ENCODE data around the gene ADGRG6.

DNA sequence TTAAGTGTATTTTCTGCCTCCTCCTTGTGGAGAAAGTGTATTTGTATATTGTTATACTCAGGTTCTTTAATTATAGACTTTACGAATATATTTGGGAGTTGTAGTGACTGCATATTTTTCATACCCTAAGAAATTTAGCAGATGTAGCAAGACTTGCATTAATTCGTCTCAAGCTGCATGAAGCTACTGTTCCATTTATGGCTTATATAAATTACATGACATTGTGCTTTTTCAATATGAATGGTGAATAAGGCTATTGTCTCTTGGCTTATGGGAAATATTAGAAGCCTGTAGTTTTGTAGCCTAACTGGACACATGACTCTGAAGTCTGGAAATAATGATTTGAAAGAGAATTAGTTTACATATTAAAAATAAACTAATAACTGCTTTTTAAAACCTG, 2.4 kb downstream of the ADGRG6 start:
- TF ChIP-seq, protein P1, sequence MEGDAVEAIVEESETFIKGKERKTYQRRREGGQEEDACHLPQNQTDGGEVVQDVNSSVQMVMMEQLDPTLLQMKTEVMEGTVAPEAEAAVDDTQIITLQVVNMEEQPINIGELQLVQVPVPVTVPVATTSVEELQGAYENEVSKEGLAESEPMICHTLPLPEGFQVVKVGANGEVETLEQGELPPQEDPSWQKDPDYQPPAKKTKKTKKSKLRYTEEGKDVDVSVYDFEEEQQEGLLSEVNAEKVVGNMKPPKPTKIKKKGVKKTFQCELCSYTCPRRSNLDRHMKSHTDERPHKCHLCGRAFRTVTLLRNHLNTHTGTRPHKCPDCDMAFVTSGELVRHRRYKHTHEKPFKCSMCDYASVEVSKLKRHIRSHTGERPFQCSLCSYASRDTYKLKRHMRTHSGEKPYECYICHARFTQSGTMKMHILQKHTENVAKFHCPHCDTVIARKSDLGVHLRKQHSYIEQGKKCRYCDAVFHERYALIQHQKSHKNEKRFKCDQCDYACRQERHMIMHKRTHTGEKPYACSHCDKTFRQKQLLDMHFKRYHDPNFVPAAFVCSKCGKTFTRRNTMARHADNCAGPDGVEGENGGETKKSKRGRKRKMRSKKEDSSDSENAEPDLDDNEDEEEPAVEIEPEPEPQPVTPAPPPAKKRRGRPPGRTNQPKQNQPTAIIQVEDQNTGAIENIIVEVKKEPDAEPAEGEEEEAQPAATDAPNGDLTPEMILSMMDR (IDR thresholded peaks at IDR 0.05) = no peak
- no peak for TF ChIP-seq POLR2A (IDR thresholded peaks at IDR 0.05)
